Liver (tissue), 3 donors: ENCODE results near the gene CSNK1E.

Experiments
- CTCF ChIP-seq: fragments of 150-350 bp; IDR thresholded peaks from 2 replicates; pipeline ENCODE4 v1.5.1; 2017; ENCODE audit warnings: improper control_type of control experiment, low read depth, low read length; ENCODE audit not compliant: missing input control
- FOXA1 ChIP-seq: IDR thresholded peaks from 2 replicates; pipeline ENCODE4 v1.6.1; 2016; ENCODE audit warnings: antibody characterized with exemption
- GABPA ChIP-seq, 2 donors: IDR thresholded peaks in 1 of 2; conservative IDR thresholded peaks in 1 of 2; 2 replicates each; pipeline ENCODE4 v1.6.1; 2016; ENCODE audit warnings: antibody characterized with exemption in 2 of 2, mild to moderate bottlenecking in 1 of 2, moderate library complexity in 1 of 2
- HNF4G ChIP-seq: IDR thresholded peaks from 2 replicates; pipeline ENCODE4 v1.6.1; 2016; ENCODE audit warnings: antibody characterized with exemption
- JUND ChIP-seq, 2 donors: IDR thresholded peaks; 2 replicates each; pipeline ENCODE4 v1.6.1; 2016; ENCODE audit warnings: antibody characterized with exemption in 2 of 2
- RAD21 ChIP-seq, 2 donors: IDR thresholded peaks; 2 replicates each; pipeline ENCODE4 v1.6.1; 2016; ENCODE audit warnings: antibody characterized with exemption in 2 of 2, mild to moderate bottlenecking in 2 of 2
- RXRA ChIP-seq, 2 donors: IDR thresholded peaks; 2 replicates each; pipeline ENCODE4 v1.6.1; 2017 to 2018; ENCODE audit warnings: antibody characterized with exemption in 2 of 2, mild to moderate bottlenecking in 1 of 2
- TAF1 ChIP-seq: conservative IDR thresholded peaks from 2 replicates; pipeline ENCODE4 v1.6.1; 2016; ENCODE audit warnings: antibody characterized with exemption, mild to moderate bottlenecking
- YY1 ChIP-seq: IDR thresholded peaks from 2 replicates; pipeline ENCODE4 v1.6.1; 2016; ENCODE audit warnings: antibody characterized with exemption, mild to moderate bottlenecking
- TF ChIP-seq, protein P1 (sequence below): IDR thresholded peaks from 2 replicates; pipeline ENCODE4 v1.6.1; 2016; ENCODE audit warnings: antibody characterized with exemption
- TF ChIP-seq, protein P2 (sequence below): IDR thresholded peaks from 2 replicates; pipeline ENCODE4 v1.6.1; 2016; ENCODE audit warnings: antibody characterized with exemption, mild to moderate bottlenecking
- TF ChIP-seq, protein P3 (sequence below): IDR thresholded peaks from 2 replicates; pipeline ENCODE4 v1.6.1; 2016; ENCODE audit warnings: antibody characterized with exemption
- TF ChIP-seq, protein P4 (sequence below): IDR thresholded peaks from 2 replicates; pipeline ENCODE4 v1.6.1; 2016; ENCODE audit warnings: antibody characterized with exemption
- donor health status: healthy.
- donor health status: healthy.

DNA sequence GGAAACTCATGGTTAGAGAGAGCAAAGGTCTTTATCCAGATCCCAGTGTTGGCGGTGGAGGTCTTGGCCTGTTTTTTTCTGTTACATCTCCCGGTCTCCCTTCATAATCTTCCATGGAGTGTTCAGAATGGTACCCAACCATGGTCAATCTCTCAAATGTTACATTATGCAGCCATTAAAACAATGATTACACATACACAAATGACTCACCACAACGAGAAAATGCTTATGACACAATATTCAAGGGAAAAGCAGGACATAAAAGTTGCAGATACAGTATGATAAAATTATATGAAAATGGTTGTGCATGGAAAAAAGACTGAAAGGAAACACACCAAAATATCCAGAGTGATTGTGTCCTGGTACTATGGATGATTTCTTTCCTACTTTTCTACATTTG lies 17.8 kb upstream of the CSNK1E start:
- TF ChIP-seq CTCF, result no peak
- no peak for TF ChIP-seq YY1
- no peak for TF ChIP-seq FOXA1
- TF ChIP-seq JUND (IDR thresholded peaks at IDR 0.05), result no peak
- TF ChIP-seq, protein P1, sequence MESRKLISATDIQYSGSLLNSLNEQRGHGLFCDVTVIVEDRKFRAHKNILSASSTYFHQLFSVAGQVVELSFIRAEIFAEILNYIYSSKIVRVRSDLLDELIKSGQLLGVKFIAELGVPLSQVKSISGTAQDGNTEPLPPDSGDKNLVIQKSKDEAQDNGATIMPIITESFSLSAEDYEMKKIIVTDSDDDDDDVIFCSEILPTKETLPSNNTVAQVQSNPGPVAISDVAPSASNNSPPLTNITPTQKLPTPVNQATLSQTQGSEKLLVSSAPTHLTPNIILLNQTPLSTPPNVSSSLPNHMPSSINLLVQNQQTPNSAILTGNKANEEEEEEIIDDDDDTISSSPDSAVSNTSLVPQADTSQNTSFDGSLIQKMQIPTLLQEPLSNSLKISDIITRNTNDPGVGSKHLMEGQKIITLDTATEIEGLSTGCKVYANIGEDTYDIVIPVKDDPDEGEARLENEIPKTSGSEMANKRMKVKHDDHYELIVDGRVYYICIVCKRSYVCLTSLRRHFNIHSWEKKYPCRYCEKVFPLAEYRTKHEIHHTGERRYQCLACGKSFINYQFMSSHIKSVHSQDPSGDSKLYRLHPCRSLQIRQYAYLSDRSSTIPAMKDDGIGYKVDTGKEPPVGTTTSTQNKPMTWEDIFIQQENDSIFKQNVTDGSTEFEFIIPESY, result no peak
- no peak for TF ChIP-seq RXRA (IDR thresholded peaks at IDR 0.05)
- no peak for TF ChIP-seq RAD21 (IDR thresholded peaks at IDR 0.05)
- TF ChIP-seq, protein P2, sequence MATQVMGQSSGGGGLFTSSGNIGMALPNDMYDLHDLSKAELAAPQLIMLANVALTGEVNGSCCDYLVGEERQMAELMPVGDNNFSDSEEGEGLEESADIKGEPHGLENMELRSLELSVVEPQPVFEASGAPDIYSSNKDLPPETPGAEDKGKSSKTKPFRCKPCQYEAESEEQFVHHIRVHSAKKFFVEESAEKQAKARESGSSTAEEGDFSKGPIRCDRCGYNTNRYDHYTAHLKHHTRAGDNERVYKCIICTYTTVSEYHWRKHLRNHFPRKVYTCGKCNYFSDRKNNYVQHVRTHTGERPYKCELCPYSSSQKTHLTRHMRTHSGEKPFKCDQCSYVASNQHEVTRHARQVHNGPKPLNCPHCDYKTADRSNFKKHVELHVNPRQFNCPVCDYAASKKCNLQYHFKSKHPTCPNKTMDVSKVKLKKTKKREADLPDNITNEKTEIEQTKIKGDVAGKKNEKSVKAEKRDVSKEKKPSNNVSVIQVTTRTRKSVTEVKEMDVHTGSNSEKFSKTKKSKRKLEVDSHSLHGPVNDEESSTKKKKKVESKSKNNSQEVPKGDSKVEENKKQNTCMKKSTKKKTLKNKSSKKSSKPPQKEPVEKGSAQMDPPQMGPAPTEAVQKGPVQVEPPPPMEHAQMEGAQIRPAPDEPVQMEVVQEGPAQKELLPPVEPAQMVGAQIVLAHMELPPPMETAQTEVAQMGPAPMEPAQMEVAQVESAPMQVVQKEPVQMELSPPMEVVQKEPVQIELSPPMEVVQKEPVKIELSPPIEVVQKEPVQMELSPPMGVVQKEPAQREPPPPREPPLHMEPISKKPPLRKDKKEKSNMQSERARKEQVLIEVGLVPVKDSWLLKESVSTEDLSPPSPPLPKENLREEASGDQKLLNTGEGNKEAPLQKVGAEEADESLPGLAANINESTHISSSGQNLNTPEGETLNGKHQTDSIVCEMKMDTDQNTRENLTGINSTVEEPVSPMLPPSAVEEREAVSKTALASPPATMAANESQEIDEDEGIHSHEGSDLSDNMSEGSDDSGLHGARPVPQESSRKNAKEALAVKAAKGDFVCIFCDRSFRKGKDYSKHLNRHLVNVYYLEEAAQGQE, result no peak
- TF ChIP-seq, protein P3, sequence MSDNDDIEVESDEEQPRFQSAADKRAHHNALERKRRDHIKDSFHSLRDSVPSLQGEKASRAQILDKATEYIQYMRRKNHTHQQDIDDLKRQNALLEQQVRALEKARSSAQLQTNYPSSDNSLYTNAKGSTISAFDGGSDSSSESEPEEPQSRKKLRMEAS, result no peak
- TF ChIP-seq, protein P4, sequence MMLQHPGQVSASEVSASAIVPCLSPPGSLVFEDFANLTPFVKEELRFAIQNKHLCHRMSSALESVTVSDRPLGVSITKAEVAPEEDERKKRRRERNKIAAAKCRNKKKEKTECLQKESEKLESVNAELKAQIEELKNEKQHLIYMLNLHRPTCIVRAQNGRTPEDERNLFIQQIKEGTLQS, result no peak
- no peak for TF ChIP-seq GABPA (IDR thresholded peaks at IDR 0.05 in 1 of 2, conservative IDR thresholded peaks at IDR 0.05 in 1 of 2)
- no peak for TF ChIP-seq TAF1
- TF ChIP-seq HNF4G, result no peak
